ENCODE data around the gene RPS6KB2. TPM values are rescaled to one million over a fixed set of nuclear protein-coding genes. Genes with fewer than 3 reads are reported as not detected.
"Not testable (repeated sequence)": the region's sequence is repeated elsewhere in the genome, so short reads cannot be mapped to it uniquely, and the experiment has no call there.

Gene RPS6KB2
- total RNA-seq, 1 donor = 36.9 TPM

- H3K4me2 ChIP-seq (ENCODE audit: insufficient read depth, low read length) = peak overlapping the region; percentile 82
- H3K27ac ChIP-seq (ENCODE audit: low read depth, low read length) = peak overlapping the region; percentile 70
- H3K4me1 ChIP-seq (ENCODE audit: insufficient read depth, low read length) = peaks cover 21% of the 10 kb centered on the region
- no peaks in the 10 kb centered on the region for H4K20me1 ChIP-seq (ENCODE audit: insufficient read depth, low read length)
- H3K27me3 ChIP-seq (ENCODE audit: insufficient read depth, low read length) = peaks cover 3% of the 10 kb centered on the region
- H3K4me3 ChIP-seq (ENCODE audit: insufficient read depth, low read length) = peak overlapping the region; percentile 75
- no peaks in the 10 kb centered on the region for H3K9me3 ChIP-seq (ENCODE audit: low read depth, low read length)
- H3K79me2 ChIP-seq (ENCODE audit: insufficient read depth, low read length) = peaks cover 10% of the 10 kb centered on the region
- peak overlapping the region; percentile 65 for H2AFZ ChIP-seq (ENCODE audit: low read length)
- DNase-seq (ENCODE audit: insufficient read length, low spot score, missing footprints) = peak; percentile 95
- H3K36me3 ChIP-seq (ENCODE audit: insufficient read depth, low read length) = no peaks in the 10 kb centered on the region
- TF ChIP-seq CTCF (IDR thresholded peaks at IDR 0.05; ENCODE audit: extremely low read depth, low read depth, low read length) = no peak
Measured at GRCh38 chr11:67463680-67464410, 35.6 kb downstream of the RPS6KB2 start.

DNA sequence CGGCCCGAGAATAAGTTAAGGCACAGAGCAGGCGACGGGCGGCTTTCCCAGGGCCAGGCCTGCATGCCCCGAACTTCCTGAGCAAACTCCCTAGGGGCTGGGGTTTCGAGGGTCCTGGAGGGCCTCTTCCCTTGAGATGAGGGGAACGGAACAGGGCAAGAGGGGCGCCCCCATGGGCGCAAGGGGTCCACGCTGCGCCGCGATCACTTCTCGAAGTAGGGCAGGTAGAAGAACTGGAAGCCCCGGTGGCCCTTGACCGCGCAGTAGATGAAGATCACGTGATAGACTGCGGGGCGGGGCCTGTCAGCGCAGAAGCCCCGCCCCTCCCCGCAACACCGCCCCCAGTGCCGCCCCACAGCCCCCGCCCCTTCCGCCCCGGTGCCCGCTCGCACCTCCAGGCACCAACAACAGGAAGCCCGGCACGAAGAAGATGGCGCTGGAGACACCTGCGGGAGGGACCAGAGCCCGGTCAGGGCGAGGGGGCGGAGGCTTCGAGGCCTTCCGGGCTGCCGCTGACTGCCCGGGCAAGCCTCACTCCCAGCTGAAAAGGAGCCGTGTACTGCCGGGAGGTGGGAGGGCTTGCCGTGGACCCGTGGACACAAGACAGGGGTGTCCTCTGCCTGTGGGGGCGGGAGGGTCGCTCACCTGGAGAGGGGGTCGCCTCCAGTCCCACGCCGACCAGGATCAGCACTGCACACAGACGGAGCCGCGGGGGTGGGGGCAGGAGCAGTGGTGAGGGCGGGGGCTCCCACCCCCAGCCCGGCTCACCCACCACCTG, 36.3 kb downstream of the RPS6KB2 start:
- Histone ChIP-seq H4K20me1 (ENCODE audit: insufficient read depth, low read length) (no peaks in the 10 kb centered on the region), H3K4me3 (ENCODE audit: insufficient read depth, low read length) (peak overlapping the region; percentile 75), H3K9me3 (ENCODE audit: low read depth, low read length) (no peaks in the 10 kb centered on the region), H3K36me3 (ENCODE audit: insufficient read depth, low read length) (no peaks in the 10 kb centered on the region), H3K4me2 (ENCODE audit: insufficient read depth, low read length) (peak overlapping the region; percentile 82), H3K27me3 (ENCODE audit: insufficient read depth, low read length) (peaks cover 3% of the 10 kb centered on the region), H3K79me2 (ENCODE audit: insufficient read depth, low read length) (peaks cover 10% of the 10 kb centered on the region), H3K27ac (ENCODE audit: low read depth, low read length) (peak overlapping the region; percentile 70), H2AFZ (ENCODE audit: low read length) (peak overlapping the region; percentile 72), H3K4me1 (ENCODE audit: insufficient read depth, low read length) (peaks cover 24% of the 10 kb centered on the region)
- TF ChIP-seq CTCF (IDR thresholded peaks at IDR 0.05; ENCODE audit: extremely low read depth, low read depth, low read length) = no peak
- peak; percentile 97 for DNase-seq (ENCODE audit: insufficient read length, low spot score, missing footprints)

DNA sequence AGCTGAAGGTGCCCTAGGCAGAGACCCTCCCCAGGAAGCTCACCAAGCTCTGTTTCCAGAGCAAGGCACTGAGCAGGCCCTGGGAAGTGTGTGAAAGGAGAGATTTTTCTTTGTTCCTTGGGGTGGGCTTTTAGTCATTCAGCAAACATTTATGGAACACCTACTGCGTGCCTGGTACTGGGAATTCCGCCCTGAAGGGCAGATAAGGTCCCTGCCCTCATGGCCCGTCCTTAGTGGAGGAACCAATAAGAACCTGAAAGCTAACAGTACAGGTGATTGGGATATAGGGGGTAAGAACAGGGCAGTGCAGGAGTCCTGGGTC, 36.9 kb downstream of the RPS6KB2 start:
- H3K9me3 ChIP-seq (ENCODE audit: low read depth, low read length) = no peaks in the 10 kb centered on the region
- H3K79me2 ChIP-seq (ENCODE audit: insufficient read depth, low read length) = peaks cover 10% of the 10 kb centered on the region
- peak; percentile 73 for DNase-seq (ENCODE audit: insufficient read length, low spot score, missing footprints)
- no peaks in the 10 kb centered on the region for H4K20me1 ChIP-seq (ENCODE audit: insufficient read depth, low read length)
- peak overlapping the region; percentile 37 for H3K27ac ChIP-seq (ENCODE audit: low read depth, low read length)
- H3K4me2 ChIP-seq (ENCODE audit: insufficient read depth, low read length) = peak overlapping the region; percentile 82
- peaks cover 3% of the 10 kb centered on the region for H3K27me3 ChIP-seq (ENCODE audit: insufficient read depth, low read length)
- TF ChIP-seq CTCF (IDR thresholded peaks at IDR 0.05; ENCODE audit: extremely low read depth, low read depth, low read length) = no peak
- H3K4me3 ChIP-seq (ENCODE audit: insufficient read depth, low read length) = peak overlapping the region; percentile 75
- no peak overlapping the region for H2AFZ ChIP-seq (ENCODE audit: low read length)
- H3K4me1 ChIP-seq (ENCODE audit: insufficient read depth, low read length) = peaks cover 25% of the 10 kb centered on the region
- no peaks in the 10 kb centered on the region for H3K36me3 ChIP-seq (ENCODE audit: insufficient read depth, low read length)

- H3K27ac ChIP-seq (ENCODE audit: low read depth, low read length); H3K9me3 ChIP-seq (ENCODE audit: low read depth, low read length); H3K36me3 ChIP-seq (ENCODE audit: insufficient read depth, low read length); H2AFZ ChIP-seq (ENCODE audit: low read length); H3K27me3 ChIP-seq (ENCODE audit: insufficient read depth, low read length); H4K20me1 ChIP-seq (ENCODE audit: insufficient read depth, low read length); DNase-seq (ENCODE audit: insufficient read length, low spot score, missing footprints): not testable (repeated sequence)
- H3K4me1 ChIP-seq (ENCODE audit: insufficient read depth, low read length) = peaks cover 25% of the 10 kb centered on the region
- H3K79me2 ChIP-seq (ENCODE audit: insufficient read depth, low read length) = peaks cover 10% of the 10 kb centered on the region
- peak overlapping the region; percentile 82 for H3K4me2 ChIP-seq (ENCODE audit: insufficient read depth, low read length)
- H3K4me3 ChIP-seq (ENCODE audit: insufficient read depth, low read length) = peak overlapping the region; percentile 75
Measured at GRCh38 chr11:67465530-67465929, 37.2 kb downstream of the RPS6KB2 start.

Data from osteoblast (primary cell).